Measurements from ENCODE around the gene NIM1K. TPM values are rescaled to one million over a fixed set of nuclear protein-coding genes. Genes with fewer than 3 reads are reported as not detected.

NIM1K gene
- total RNA-seq, 1 donor from 2014 or later, result 0.54 TPM

DNA sequence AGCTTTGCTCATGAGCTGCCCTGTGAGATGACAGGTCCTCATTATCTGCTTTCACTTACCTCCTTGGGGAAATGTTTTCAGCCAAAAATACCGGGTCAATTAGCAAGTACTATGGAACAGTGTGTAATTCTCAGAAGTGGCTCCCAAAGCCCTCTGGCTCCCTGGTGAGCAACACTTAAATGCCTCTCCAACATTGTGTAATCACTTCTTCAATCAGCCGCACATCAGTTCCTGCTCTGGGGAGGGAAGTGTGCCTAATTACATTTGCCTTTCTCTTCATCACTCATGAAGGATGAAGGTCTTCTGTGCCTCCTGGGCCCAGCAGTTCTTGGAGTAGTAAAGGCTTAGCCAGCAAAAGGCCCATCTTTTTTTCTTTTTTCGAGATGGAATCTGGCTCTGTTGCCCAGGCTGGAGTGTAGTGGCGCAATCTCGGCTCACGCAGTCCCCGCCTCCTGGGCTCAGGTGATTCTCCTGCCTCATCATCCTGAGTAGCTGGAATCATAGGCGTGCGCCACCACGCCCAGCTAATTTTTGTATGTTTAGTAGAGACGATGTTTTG lies 23.1 kb downstream of the NIM1K start:
- Mint-ChIP-seq H3K27ac (ENCODE audit: unreplicated experiment) (no peak overlapping the region), H3K36me3 (ENCODE audit: low read depth, unreplicated experiment) (no peaks in the 10 kb centered on the region), H3K9me3 (ENCODE audit: unreplicated experiment) (peaks cover 2% of the 10 kb centered on the region), H3K4me3 (ENCODE audit: unreplicated experiment) (no peak overlapping the region), H3K4me1 (ENCODE audit: low read depth, unreplicated experiment) (no peaks in the 10 kb centered on the region), H3K27me3 (ENCODE audit: low read depth, unreplicated experiment) (peaks cover 4% of the 10 kb centered on the region)
- H3K4me1 ChIP-seq (ENCODE audit: insufficient read depth, low read length), result no peaks in the 10 kb centered on the region
- H3K9ac ChIP-seq (ENCODE audit: low read length), result no peak overlapping the region
- no peaks in the 10 kb centered on the region for H3K27me3 ChIP-seq (ENCODE audit: insufficient read depth, low read length)
- no peaks in the 10 kb centered on the region for H3K36me3 ChIP-seq (ENCODE audit: insufficient read depth, low read length)
- H3K79me2 ChIP-seq (ENCODE audit: insufficient read depth, low read length), result no peaks in the 10 kb centered on the region
- DNase-seq (ENCODE audit: low read depth) (no peak), FAIRE-seq (no peak)
- no peaks in the 10 kb centered on the region for H4K20me1 ChIP-seq (ENCODE audit: insufficient read depth, low read length)
- H3K4me3 ChIP-seq (ENCODE audit: insufficient read depth, low read depth, low read length), result no peak overlapping the region
- H3K9me3 ChIP-seq (ENCODE audit: insufficient read depth, low read depth, low read length), result no peaks in the 10 kb centered on the region
- H3K4me2 ChIP-seq (ENCODE audit: low read length), result no peak overlapping the region
- H2AFZ ChIP-seq (ENCODE audit: low read depth, low read length), result no peak overlapping the region
- no peak overlapping the region for H3K27ac ChIP-seq (ENCODE audit: low read depth, low read length)
- TF ChIP-seq EZH2 (IDR thresholded peaks at IDR 0.05; ENCODE audit: insufficient read depth, low read length) (no peak), CTCF (IDR thresholded peaks at IDR 0.05; ENCODE audit: insufficient read depth, low read depth, low read length) (no peak)

DNA sequence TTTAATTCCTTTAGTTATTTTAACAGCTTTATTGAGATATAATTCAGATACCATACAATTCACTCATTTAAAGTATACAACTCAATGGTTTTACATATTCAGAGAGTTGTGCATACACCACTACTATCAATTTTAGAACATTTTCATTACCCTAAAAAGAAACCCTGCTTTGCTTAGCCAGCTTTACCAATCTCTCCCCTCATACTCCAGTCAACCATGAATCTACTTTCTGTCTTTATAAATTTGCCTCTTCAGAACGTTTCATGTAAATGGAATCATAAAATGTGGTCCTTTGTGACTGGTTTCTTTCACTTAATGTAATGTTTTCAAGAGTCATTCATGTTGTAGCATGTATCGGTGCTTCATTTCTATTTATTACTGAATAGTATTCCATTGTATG lies 24.9 kb downstream of the NIM1K start:
- no peak for DNase-seq (ENCODE audit: low read depth)
- TF ChIP-seq CTCF (IDR thresholded peaks at IDR 0.05; ENCODE audit: insufficient read depth, low read depth, low read length) (no peak), EZH2 (IDR thresholded peaks at IDR 0.05; ENCODE audit: insufficient read depth, low read length) (no peak)
- Histone ChIP-seq H2AFZ (ENCODE audit: low read depth, low read length) (no peak overlapping the region), H3K79me2 (ENCODE audit: insufficient read depth, low read length) (no peaks in the 10 kb centered on the region), H3K4me3 (ENCODE audit: insufficient read depth, low read depth, low read length) (no peak overlapping the region), H3K9ac (ENCODE audit: low read length) (no peak overlapping the region), H3K27ac (ENCODE audit: low read depth, low read length) (no peak overlapping the region), H3K4me2 (ENCODE audit: low read length) (no peak overlapping the region), H3K27me3 (ENCODE audit: insufficient read depth, low read length) (no peaks in the 10 kb centered on the region), H3K36me3 (ENCODE audit: insufficient read depth, low read length) (no peaks in the 10 kb centered on the region), H4K20me1 (ENCODE audit: insufficient read depth, low read length) (no peaks in the 10 kb centered on the region), H3K4me1 (ENCODE audit: insufficient read depth, low read length) (no peaks in the 10 kb centered on the region), H3K9me3 (ENCODE audit: insufficient read depth, low read depth, low read length) (no peaks in the 10 kb centered on the region)
- Mint-ChIP-seq H3K27ac (ENCODE audit: unreplicated experiment) (no peak overlapping the region), H3K27me3 (ENCODE audit: low read depth, unreplicated experiment) (no peaks in the 10 kb centered on the region), H3K9me3 (ENCODE audit: unreplicated experiment) (peaks cover 2% of the 10 kb centered on the region), H3K4me3 (ENCODE audit: unreplicated experiment) (no peak overlapping the region), H3K4me1 (ENCODE audit: low read depth, unreplicated experiment) (no peaks in the 10 kb centered on the region), H3K36me3 (ENCODE audit: low read depth, unreplicated experiment) (no peaks in the 10 kb centered on the region)
- no peak for FAIRE-seq

GRCh38 chr5:43219120-43219519 lies 27.1 kb downstream of the NIM1K start:
- Histone ChIP-seq H3K4me3 (ENCODE audit: insufficient read depth, low read depth, low read length) (no peak overlapping the region), H3K27me3 (ENCODE audit: insufficient read depth, low read length) (no peaks in the 10 kb centered on the region), H3K4me2 (ENCODE audit: low read length) (no peak overlapping the region), H3K9ac (ENCODE audit: low read length) (no peak overlapping the region), H3K79me2 (ENCODE audit: insufficient read depth, low read length) (no peaks in the 10 kb centered on the region), H3K9me3 (ENCODE audit: insufficient read depth, low read depth, low read length) (no peaks in the 10 kb centered on the region), H3K4me1 (ENCODE audit: insufficient read depth, low read length) (no peaks in the 10 kb centered on the region), H3K27ac (ENCODE audit: low read depth, low read length) (no peak overlapping the region), H2AFZ (ENCODE audit: low read depth, low read length) (no peak overlapping the region), H4K20me1 (ENCODE audit: insufficient read depth, low read length) (no peaks in the 10 kb centered on the region), H3K36me3 (ENCODE audit: insufficient read depth, low read length) (no peaks in the 10 kb centered on the region)
- no peak for FAIRE-seq
- H3K36me3 Mint-ChIP-seq (ENCODE audit: low read depth, unreplicated experiment), result no peaks in the 10 kb centered on the region
- no peak for DNase-seq (ENCODE audit: low read depth)
- TF ChIP-seq EZH2 (IDR thresholded peaks at IDR 0.05; ENCODE audit: insufficient read depth, low read length) (no peak), CTCF (IDR thresholded peaks at IDR 0.05; ENCODE audit: insufficient read depth, low read depth, low read length) (no peak)
- peaks cover 2% of the 10 kb centered on the region for H3K9me3 Mint-ChIP-seq (ENCODE audit: unreplicated experiment)
- H3K4me3 Mint-ChIP-seq (ENCODE audit: unreplicated experiment), result no peak overlapping the region
- H3K4me1 Mint-ChIP-seq (ENCODE audit: low read depth, unreplicated experiment), result no peaks in the 10 kb centered on the region
- H3K27me3 Mint-ChIP-seq (ENCODE audit: low read depth, unreplicated experiment), result no peaks in the 10 kb centered on the region
- H3K27ac Mint-ChIP-seq (ENCODE audit: unreplicated experiment), result no peak overlapping the region

All from astrocyte (in vitro differentiated cells and primary cell).